ENCODE measurements around the gene AHSA1.

AHSA1 gene

DNA sequence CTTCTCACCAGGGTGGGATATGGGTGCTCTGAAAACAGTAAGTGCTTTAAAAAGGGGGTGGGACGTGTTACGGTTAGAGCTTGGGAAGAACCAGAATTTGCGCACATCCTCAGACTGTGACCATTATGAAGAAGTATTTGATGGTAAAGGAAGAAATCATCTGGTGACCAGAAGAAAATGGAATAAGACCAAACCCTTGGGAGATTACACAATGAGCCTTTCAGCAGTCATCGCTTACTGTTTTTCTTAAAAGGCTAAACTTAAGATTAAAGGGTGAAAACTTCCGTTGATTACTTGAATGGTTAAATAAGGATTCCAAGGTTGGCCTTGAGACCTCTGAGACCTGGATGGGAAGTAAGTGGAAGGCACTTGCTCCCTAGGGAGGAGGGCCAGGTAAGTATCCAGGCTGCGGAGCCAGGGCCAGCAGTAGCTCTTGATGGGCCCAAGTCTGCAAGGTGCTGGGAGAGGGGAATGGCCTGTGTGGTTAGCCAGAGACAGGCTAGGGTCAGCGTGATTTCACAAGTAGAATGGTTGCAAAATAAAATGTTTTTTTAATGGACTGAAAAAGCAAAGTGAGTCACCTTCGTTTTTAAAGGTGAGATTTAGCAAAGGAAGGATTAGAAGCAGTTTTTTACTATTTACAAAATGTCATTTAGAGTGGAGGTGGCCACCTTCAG, 53.7 kb downstream of the AHSA1 start:
- no peak for DNase-seq

DNA sequence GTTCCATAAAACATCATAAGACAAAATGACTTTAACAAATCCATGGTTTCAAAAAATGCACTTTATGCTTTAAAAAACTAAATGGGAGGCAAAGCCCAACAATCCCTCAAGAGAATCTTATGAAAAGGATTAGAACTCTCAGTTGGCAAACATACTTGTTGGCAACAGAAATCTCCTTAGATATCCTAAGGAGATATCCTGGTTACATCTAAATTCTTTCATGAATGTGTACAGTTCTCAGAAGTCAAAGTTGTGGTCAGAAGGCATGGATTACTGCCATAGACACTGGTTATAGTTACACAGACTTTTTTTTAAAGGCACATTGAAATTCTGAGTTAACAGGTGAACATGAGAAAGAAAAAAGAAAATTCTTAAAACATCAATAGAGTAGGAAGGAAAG, 58.2 kb downstream of the AHSA1 start:
- DNase-seq = no peak
